B cell (primary cell): ENCODE results near the gene CUTA. TPM values are rescaled to one million over a fixed set of nuclear protein-coding genes. Genes with fewer than 3 reads are reported as not detected.

Experiments
- ATAC-seq: fragments of 200-7000 bp; cut with Tn5 transposase; one replicate; pipeline ENCODE4 v1.10.0; 2021; ENCODE audit warnings: low read depth, mild to moderate bottlenecking, moderate number of reproducible peaks, moderate library complexity
- CTCF ChIA-PET: fragments of 350-600 bp; sonication (Branson Sonifier 250); formaldehyde crosslinking; loops from one replicate; lab custom pipeline; 2021; ENCODE audit warnings: antibody characterized with exemption, inconsistent platforms; lab: Charles Lee
- POLR2A ChIA-PET: fragments of 350-600 bp; sonication (Branson Sonifier 250); formaldehyde crosslinking; loops from one replicate; lab custom pipeline; 2021; ENCODE audit warnings: antibody characterized with exemption; lab: Charles Lee
- DNase-seq: peaks from one replicate; pipeline ENCODE4 v3.0.0; 2013
- H2AFZ ChIP-seq: 2 replicates; pipeline ENCODE4 v1.6.1; 2012; ENCODE audit warnings: mild to moderate bottlenecking, low read depth, low read length; ENCODE audit not compliant: insufficient read depth, poor library complexity, severe bottlenecking
- H3K27ac ChIP-seq, 2 donors: 1 replicate in 1 of 2; 2 replicates in 1 of 2; pipeline ENCODE4 v1.5.1; 2012 to 2013; ENCODE audit warnings: low read length in 2 of 2, mild to moderate bottlenecking in 2 of 2, moderate library complexity in 1 of 2
- H3K27me3 ChIP-seq, 4 experiments: fragments of 200-600 bp in 1 of 4; sonication (generic) in 1 of 4; replicated peaks in 1 of 4; 1 replicate in 2 of 4; 2 replicates in 2 of 4; pipeline versions ENCODE4 v1.6.1 to v1.7.0; 2013 to 2016; ENCODE audit warnings: low read length in 3 of 4, mild to moderate bottlenecking in 2 of 4, mixed read lengths in 1 of 4, moderate library complexity in 1 of 4; ENCODE audit not compliant: insufficient read depth in 4 of 4, control insufficient read depth in 3 of 4; ENCODE audit errors: control extremely low read depth in 1 of 4
- H3K36me3 ChIP-seq, 2 experiments: replicated peaks in 1 of 2; 1 replicate in 1 of 2; 2 replicates in 1 of 2; pipeline versions ENCODE4 v1.6.1 to v1.7.1; 2013; ENCODE audit warnings: low read length in 1 of 2; ENCODE audit not compliant: insufficient read depth in 2 of 2, control insufficient read depth in 1 of 2; ENCODE audit errors: control extremely low read depth in 1 of 2, extremely low read depth in 1 of 2
- H3K4me1 ChIP-seq, 2 donors: fragments of 200-600 bp in 1 of 2; sonication (generic) in 1 of 2; 1 replicate in 1 of 2; 2 replicates in 1 of 2; pipeline versions ENCODE4 v1.5.1 to v1.6.1; 2013 to 2017; ENCODE audit warnings: low read length in 2 of 2; ENCODE audit not compliant: control insufficient read depth in 2 of 2, insufficient read depth in 2 of 2
- H3K4me2 ChIP-seq: replicated peaks from 2 replicates; pipeline ENCODE3; 2012; ENCODE audit warnings: mild to moderate bottlenecking, low read depth, low read length; ENCODE audit not compliant: poor library complexity, severe bottlenecking
- H3K4me3 ChIP-seq, 5 experiments: fragments of 200-600 bp in 1 of 5; sonication (generic) in 1 of 5; 1 replicate in 3 of 5; 2 replicates in 2 of 5; pipeline versions ENCODE4 v1.5.1 to v1.7.0; 2011 to 2016; ENCODE audit warnings: low read length in 4 of 5, mild to moderate bottlenecking in 4 of 5, low read depth in 2 of 5, control low read depth in 1 of 5, moderate library complexity in 1 of 5; ENCODE audit not compliant: insufficient read depth in 1 of 5; ENCODE audit errors: control extremely low read depth in 1 of 5, extremely low read depth in 1 of 5
- H3K79me2 ChIP-seq: fragments of 200-600 bp; sonication (generic); one replicate; pipeline ENCODE4 v1.6.0; 2016; ENCODE audit warnings: low read length; ENCODE audit not compliant: control insufficient read depth, insufficient read depth
- H3K9ac ChIP-seq: fragments of 200-600 bp; sonication (generic); 2 replicates; pipeline ENCODE4 v1.6.1; 2017; ENCODE audit warnings: mild to moderate bottlenecking, low read length, moderate library complexity
- H3K9me3 ChIP-seq, 3 donors: one replicate each; pipeline versions ENCODE4 v1.6.1 to v1.7.1; 2013; ENCODE audit warnings: low read length in 2 of 3; ENCODE audit not compliant: control insufficient read depth in 2 of 3, insufficient read depth in 1 of 3; ENCODE audit errors: control extremely low read depth in 1 of 3
- H4K20me1 ChIP-seq: 2 replicates; pipeline ENCODE4 v1.6.0; 2012; ENCODE audit warnings: mild to moderate bottlenecking, low read length; ENCODE audit not compliant: insufficient read depth, control insufficient read depth, poor library complexity, severe bottlenecking
- H3K27ac Mint-ChIP-seq: one replicate; pipeline ENCODE4 v1.8.0; 2021; ENCODE audit warnings: mixed read lengths
- H3K27me3 Mint-ChIP-seq: one replicate; pipeline ENCODE4 v1.8.0; 2021; ENCODE audit warnings: mixed read lengths
- H3K4me1 Mint-ChIP-seq: one replicate; pipeline ENCODE4 v1.8.0; 2021; ENCODE audit warnings: mixed read lengths
- H3K4me3 Mint-ChIP-seq: one replicate; pipeline ENCODE4 v1.8.0; 2021; ENCODE audit warnings: mixed read lengths
- H3K9me3 Mint-ChIP-seq: one replicate; pipeline ENCODE4 v1.8.0; 2022; ENCODE audit warnings: mixed read lengths; ENCODE audit not compliant: insufficient read depth
- EZH2 ChIP-seq: IDR thresholded peaks from 2 replicates; pipeline ENCODE4 v1.6.1; 2012; ENCODE audit warnings: borderline replicate concordance, low read depth, mild to moderate bottlenecking, moderate library complexity, low read length; ENCODE audit not compliant: insufficient read depth, poor library complexity, severe bottlenecking
- WGBS: methylation state at CpG from one replicate; pipeline ENCODE4 v1.1.5; 2013; ENCODE audit warnings: missing lambda C conversion rate; ENCODE audit not compliant: insufficient coverage; 5-methylcytosine and 5-hydroxymethylcytosine counted together
- intact Hi-C: fragments of 100-400 bp; cut with micrococcal nuclease; formaldehyde crosslinking; loops from one replicate; pipeline ENCODE4 v1.10.0; 2022
- polyA plus RNA-seq: library from polyadenylated mRNA; depleted of rRNA; stranded (reverse); fragments of >200 nt; gene quantifications from 2 replicates; pipeline ENCODE4 v1.2.3, GENCODE V29; 2012
- total RNA-seq, 2 donors: library from RNA; stranded (reverse); fragments of 120-200 nt in 1 of 2; gene quantifications; 1 replicate in 1 of 2; 2 replicates in 1 of 2; pipeline versions ENCODE4 v1.2.3 to v1.2.4, GENCODE V29; 2013 to 2022
- TF ChIP-seq, protein P1 (sequence below): fragments of 200-600 bp; IDR thresholded peaks from one replicate; pipeline ENCODE4 v1.8.0; 2022; ENCODE audit warnings: antibody characterized with exemption, mild to moderate bottlenecking

The CUTA gene
- total and polyA plus RNA-seq, 2 donors (not counting 1 experiment from before 2014, with no cell fraction given) = 137 to 226 TPM

GRCh38 chr6:33428966-33429749 is 11.3 kb upstream of the CUTA start:
- Histone ChIP-seq H3K27me3 (no peaks in the 10 kb centered on the region), H3K9me3 (no peaks in the 10 kb centered on the region), H3K79me2 (peaks cover 19% of the 10 kb centered on the region), H3K4me2 (peak overlapping the region; percentile 88), H3K4me3 (no peak overlapping the region), H3K4me1 (peaks cover 78 to 88% of the 10 kb centered on the region in 2 donors), H4K20me1 (no peaks in the 10 kb centered on the region), H3K9ac (peak overlapping the region; percentile 58), H3K36me3 (no peaks in the 10 kb centered on the region), H3K27ac (peak overlapping the region; percentile 59 to 75), H2AFZ (no peak overlapping the region)
- ChIA-PET CTCF (interaction anchor here (0.6 to 1.3 kb wide), 7 partner anchors 10 to 158 kb away, joined by 3 to 6 read pairs (median 3); partner anchors contain the start of gene CUTA), POLR2A (interaction anchor here (1.0 kb wide), 1 partner anchor 141 kb away, joined by 5 read pairs; no protein-coding TSS in a partner anchor)
- Mint-ChIP-seq H3K27ac (peak overlapping the region; percentile 96), H3K4me3 (peak overlapping the region; percentile 96), H3K27me3 (no peaks in the 10 kb centered on the region), H3K9me3 (no peaks in the 10 kb centered on the region), H3K4me1 (peaks cover 94% of the 10 kb centered on the region)
- DNase-seq = peak; percentile 33
- WGBS = 79% methylated on average over 3 of the region's 5 CpGs
- no peak for TF ChIP-seq EZH2
- TF ChIP-seq, protein P1, sequence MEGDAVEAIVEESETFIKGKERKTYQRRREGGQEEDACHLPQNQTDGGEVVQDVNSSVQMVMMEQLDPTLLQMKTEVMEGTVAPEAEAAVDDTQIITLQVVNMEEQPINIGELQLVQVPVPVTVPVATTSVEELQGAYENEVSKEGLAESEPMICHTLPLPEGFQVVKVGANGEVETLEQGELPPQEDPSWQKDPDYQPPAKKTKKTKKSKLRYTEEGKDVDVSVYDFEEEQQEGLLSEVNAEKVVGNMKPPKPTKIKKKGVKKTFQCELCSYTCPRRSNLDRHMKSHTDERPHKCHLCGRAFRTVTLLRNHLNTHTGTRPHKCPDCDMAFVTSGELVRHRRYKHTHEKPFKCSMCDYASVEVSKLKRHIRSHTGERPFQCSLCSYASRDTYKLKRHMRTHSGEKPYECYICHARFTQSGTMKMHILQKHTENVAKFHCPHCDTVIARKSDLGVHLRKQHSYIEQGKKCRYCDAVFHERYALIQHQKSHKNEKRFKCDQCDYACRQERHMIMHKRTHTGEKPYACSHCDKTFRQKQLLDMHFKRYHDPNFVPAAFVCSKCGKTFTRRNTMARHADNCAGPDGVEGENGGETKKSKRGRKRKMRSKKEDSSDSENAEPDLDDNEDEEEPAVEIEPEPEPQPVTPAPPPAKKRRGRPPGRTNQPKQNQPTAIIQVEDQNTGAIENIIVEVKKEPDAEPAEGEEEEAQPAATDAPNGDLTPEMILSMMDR = no peak
- intact Hi-C loops = loop anchor here (1.0 to 5.0 kb wide), 3 partner anchors 19 to 193 kb away; partner anchors contain the start of genes ITPR3 and TAPBP
- ATAC-seq = no peak
